ENCODE measurements around the gene SUMO2.

DNA sequence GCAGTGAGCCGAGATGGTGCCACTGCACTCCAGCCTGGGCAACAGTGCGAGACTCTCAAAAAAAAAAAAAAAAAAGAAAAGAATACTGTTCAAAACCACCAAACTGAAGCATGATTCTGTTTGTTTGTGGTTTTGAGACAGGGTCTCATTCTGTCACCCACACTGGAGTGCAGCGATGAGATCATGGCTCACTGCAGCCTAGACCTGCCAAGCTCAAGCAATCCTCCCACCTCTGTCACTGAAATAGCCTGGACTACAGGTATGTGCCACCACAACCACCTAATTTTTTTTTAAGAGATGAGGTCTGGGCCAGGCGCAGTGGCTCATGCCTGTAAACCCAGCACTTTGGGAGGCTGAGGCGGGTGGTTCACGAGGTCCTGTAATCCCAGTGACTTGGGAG is 4.3 kb downstream of the SUMO2 start:
- TF ChIP-seq CTCF (IDR thresholded peaks at IDR 0.05; ENCODE audit: insufficient read depth, low read depth, low read length) (no peak), EZH2 (IDR thresholded peaks at IDR 0.05; ENCODE audit: insufficient read depth, low read length) (no peak)
